B cell (primary cell): ENCODE data around the gene LMF2. TPM values are rescaled to one million over a fixed set of nuclear protein-coding genes. Genes with fewer than 3 reads are reported as not detected.

Experiments
- ATAC-seq: fragments of 200-7000 bp; cut with Tn5 transposase; one replicate; pipeline ENCODE4 v1.10.0; 2021; ENCODE audit warnings: low read depth, mild to moderate bottlenecking, moderate number of reproducible peaks, moderate library complexity
- CTCF ChIA-PET: fragments of 350-600 bp; sonication (Branson Sonifier 250); formaldehyde crosslinking; loops from one replicate; lab custom pipeline; 2021; ENCODE audit warnings: antibody characterized with exemption, inconsistent platforms; lab: Charles Lee
- POLR2A ChIA-PET: fragments of 350-600 bp; sonication (Branson Sonifier 250); formaldehyde crosslinking; loops from one replicate; lab custom pipeline; 2021; ENCODE audit warnings: antibody characterized with exemption; lab: Charles Lee
- DNase-seq: peaks from one replicate; pipeline ENCODE4 v3.0.0; 2013
- H2AFZ ChIP-seq: 2 replicates; pipeline ENCODE4 v1.6.1; 2012; ENCODE audit warnings: mild to moderate bottlenecking, low read depth, low read length; ENCODE audit not compliant: insufficient read depth, poor library complexity, severe bottlenecking
- H3K27ac ChIP-seq, 2 donors: 1 replicate in 1 of 2; 2 replicates in 1 of 2; pipeline ENCODE4 v1.5.1; 2012 to 2013; ENCODE audit warnings: low read length in 2 of 2, mild to moderate bottlenecking in 2 of 2, moderate library complexity in 1 of 2
- H3K27me3 ChIP-seq, 4 experiments: fragments of 200-600 bp in 1 of 4; sonication (generic) in 1 of 4; replicated peaks in 1 of 4; 1 replicate in 2 of 4; 2 replicates in 2 of 4; pipeline versions ENCODE4 v1.6.1 to v1.7.0; 2013 to 2016; ENCODE audit warnings: low read length in 3 of 4, mild to moderate bottlenecking in 2 of 4, mixed read lengths in 1 of 4, moderate library complexity in 1 of 4; ENCODE audit not compliant: insufficient read depth in 4 of 4, control insufficient read depth in 3 of 4; ENCODE audit errors: control extremely low read depth in 1 of 4
- H3K36me3 ChIP-seq, 2 experiments: replicated peaks in 1 of 2; 1 replicate in 1 of 2; 2 replicates in 1 of 2; pipeline versions ENCODE4 v1.6.1 to v1.7.1; 2013; ENCODE audit warnings: low read length in 1 of 2; ENCODE audit not compliant: insufficient read depth in 2 of 2, control insufficient read depth in 1 of 2; ENCODE audit errors: control extremely low read depth in 1 of 2, extremely low read depth in 1 of 2
- H3K4me1 ChIP-seq, 2 donors: fragments of 200-600 bp in 1 of 2; sonication (generic) in 1 of 2; 1 replicate in 1 of 2; 2 replicates in 1 of 2; pipeline versions ENCODE4 v1.5.1 to v1.6.1; 2013 to 2017; ENCODE audit warnings: low read length in 2 of 2; ENCODE audit not compliant: control insufficient read depth in 2 of 2, insufficient read depth in 2 of 2
- H3K4me2 ChIP-seq: replicated peaks from 2 replicates; pipeline ENCODE3; 2012; ENCODE audit warnings: mild to moderate bottlenecking, low read depth, low read length; ENCODE audit not compliant: poor library complexity, severe bottlenecking
- H3K4me3 ChIP-seq, 5 experiments: fragments of 200-600 bp in 1 of 5; sonication (generic) in 1 of 5; 1 replicate in 3 of 5; 2 replicates in 2 of 5; pipeline versions ENCODE4 v1.5.1 to v1.7.0; 2011 to 2016; ENCODE audit warnings: low read length in 4 of 5, mild to moderate bottlenecking in 4 of 5, low read depth in 2 of 5, control low read depth in 1 of 5, moderate library complexity in 1 of 5; ENCODE audit not compliant: insufficient read depth in 1 of 5; ENCODE audit errors: control extremely low read depth in 1 of 5, extremely low read depth in 1 of 5
- H3K79me2 ChIP-seq: fragments of 200-600 bp; sonication (generic); one replicate; pipeline ENCODE4 v1.6.0; 2016; ENCODE audit warnings: low read length; ENCODE audit not compliant: control insufficient read depth, insufficient read depth
- H3K9ac ChIP-seq: fragments of 200-600 bp; sonication (generic); 2 replicates; pipeline ENCODE4 v1.6.1; 2017; ENCODE audit warnings: mild to moderate bottlenecking, low read length, moderate library complexity
- H3K9me3 ChIP-seq, 3 donors: one replicate each; pipeline versions ENCODE4 v1.6.1 to v1.7.1; 2013; ENCODE audit warnings: low read length in 2 of 3; ENCODE audit not compliant: control insufficient read depth in 2 of 3, insufficient read depth in 1 of 3; ENCODE audit errors: control extremely low read depth in 1 of 3
- H4K20me1 ChIP-seq: 2 replicates; pipeline ENCODE4 v1.6.0; 2012; ENCODE audit warnings: mild to moderate bottlenecking, low read length; ENCODE audit not compliant: insufficient read depth, control insufficient read depth, poor library complexity, severe bottlenecking
- H3K27ac Mint-ChIP-seq: one replicate; pipeline ENCODE4 v1.8.0; 2021; ENCODE audit warnings: mixed read lengths
- H3K27me3 Mint-ChIP-seq: one replicate; pipeline ENCODE4 v1.8.0; 2021; ENCODE audit warnings: mixed read lengths
- H3K4me1 Mint-ChIP-seq: one replicate; pipeline ENCODE4 v1.8.0; 2021; ENCODE audit warnings: mixed read lengths
- H3K4me3 Mint-ChIP-seq: one replicate; pipeline ENCODE4 v1.8.0; 2021; ENCODE audit warnings: mixed read lengths
- H3K9me3 Mint-ChIP-seq: one replicate; pipeline ENCODE4 v1.8.0; 2022; ENCODE audit warnings: mixed read lengths; ENCODE audit not compliant: insufficient read depth
- CTCF ChIP-seq: fragments of 200-600 bp; IDR thresholded peaks from one replicate; pipeline ENCODE4 v1.8.0; 2022; ENCODE audit warnings: antibody characterized with exemption, mild to moderate bottlenecking
- EZH2 ChIP-seq: IDR thresholded peaks from 2 replicates; pipeline ENCODE4 v1.6.1; 2012; ENCODE audit warnings: borderline replicate concordance, low read depth, mild to moderate bottlenecking, moderate library complexity, low read length; ENCODE audit not compliant: insufficient read depth, poor library complexity, severe bottlenecking
- WGBS: methylation state at CpG from one replicate; pipeline ENCODE4 v1.1.5; 2013; ENCODE audit warnings: missing lambda C conversion rate; ENCODE audit not compliant: insufficient coverage; 5-methylcytosine and 5-hydroxymethylcytosine counted together
- intact Hi-C: fragments of 100-400 bp; cut with micrococcal nuclease; formaldehyde crosslinking; loops from one replicate; pipeline ENCODE4 v1.10.0; 2022
- polyA plus RNA-seq: library from polyadenylated mRNA; depleted of rRNA; stranded (reverse); fragments of >200 nt; gene quantifications from 2 replicates; pipeline ENCODE4 v1.2.3, GENCODE V29; 2012
- total RNA-seq, 2 donors: library from RNA; stranded (reverse); fragments of 120-200 nt in 1 of 2; gene quantifications; 1 replicate in 1 of 2; 2 replicates in 1 of 2; pipeline versions ENCODE4 v1.2.3 to v1.2.4, GENCODE V29; 2013 to 2022

The LMF2 gene
- total and polyA plus RNA-seq, 2 donors (not counting 1 experiment from before 2014, with no cell fraction given): 128 to 316 TPM

GRCh38 chr22:50551160-50551752 is 43.8 kb upstream of the LMF2 start:
- DNase-seq: no peak
- CTCF ChIA-PET: interaction anchor here (1.0 to 3.9 kb wide), 4 partner anchors 11 to 26 kb away, joined by 3 to 17 read pairs (median 4); partner anchors contain the start of genes SCO2 and SYCE3

More at GRCh38 chr22:50551160-50551752, 43.8 kb upstream of the LMF2 start:
- Histone ChIP-seq H3K36me3 (no peaks in the 10 kb centered on the region), H4K20me1 (no peaks in the 10 kb centered on the region), H3K79me2 (peaks cover 23% of the 10 kb centered on the region), H3K27ac (no peak overlapping the region), H3K9me3 (no peaks in the 10 kb centered on the region), H2AFZ (no peak overlapping the region), H3K9ac (no peak overlapping the region), H3K4me3 (no peak overlapping the region), H3K27me3 (no peaks in the 10 kb centered on the region), H3K4me2 (no peak overlapping the region), H3K4me1 (peaks cover 18 to 23% of the 10 kb centered on the region in 2 donors)
- Mint-ChIP-seq H3K4me1 (peaks cover 18% of the 10 kb centered on the region), H3K27ac (no peak overlapping the region), H3K9me3 (no peaks in the 10 kb centered on the region), H3K4me3 (peak overlapping the region; percentile 49), H3K27me3 (no peaks in the 10 kb centered on the region)
- TF ChIP-seq CTCF (no peak), EZH2 (no peak)
- intact Hi-C loops: no loop called here
- 99% methylated on average over 8 of the region's 11 CpGs for WGBS
- POLR2A ChIA-PET: interaction anchor here (0.6 to 0.8 kb wide), 3 partner anchors 10 to 16 kb away, joined by 3 read pairs; no protein-coding TSS in a partner anchor
- ATAC-seq: no peak
